OCI-LY7 (cell line): ENCODE measurements around the gene IL11. TPM values are rescaled to one million over a fixed set of nuclear protein-coding genes. Genes with fewer than 3 reads are reported as not detected.

ENCODE experiments used
- BruUV-seq: library from RNA; stranded (reverse); fragments of 400-500 nt; replicated peaks from 2 replicates; lab custom pipeline; 2021; lab: Mats Ljungman, UMichigan
- CTCF ChIA-PET: fragments of 300-600 bp; sonication (Branson Sonifier 250); formaldehyde crosslinking; loops from one replicate; lab custom pipeline; 2022; ENCODE audit warnings: antibody characterized with exemption; ENCODE audit not compliant: unreplicated experiment; lab: Charles Lee
- POLR2A ChIA-PET: fragments of 300-600 bp; sonication (Branson Sonifier 250); formaldehyde crosslinking; loops from one replicate; lab custom pipeline; 2022; ENCODE audit warnings: antibody characterized with exemption; lab: Charles Lee
- DNase-seq: peaks from one replicate; pipeline ENCODE4 v3.0.0-alpha.2; 2015; ENCODE audit warnings: low spot score
- H2AFZ ChIP-seq: fragments of 200-600 bp; sonication (generic), shearing (Covaris generic); 2 replicates; pipeline ENCODE4 v1.6.1; 2014; ENCODE audit warnings: mild to moderate bottlenecking, antibody characterized with exemption, low read length, moderate library complexity
- H3K27ac ChIP-seq: fragments of 200-600 bp; sonication (generic); 2 replicates; pipeline ENCODE4 v1.5.1; 2014; ENCODE audit warnings: mixed run types, low read depth, mild to moderate bottlenecking, moderate library complexity, low read length, inconsistent platforms; ENCODE audit not compliant: poor library complexity, severe bottlenecking
- H3K36me3 ChIP-seq: fragments of 200-600 bp; sonication (generic); 2 replicates; pipeline ENCODE4 v1.6.1; 2014; ENCODE audit warnings: mild to moderate bottlenecking, antibody characterized with exemption, low read length, moderate library complexity, mixed read lengths; ENCODE audit not compliant: insufficient read depth
- H3K4me1 ChIP-seq: fragments of 200-600 bp; sonication (generic); 2 replicates; pipeline ENCODE4 v1.5.1; 2014; ENCODE audit warnings: mild to moderate bottlenecking, low read length; ENCODE audit not compliant: insufficient read depth, poor library complexity, severe bottlenecking
- H3K4me2 ChIP-seq: fragments of 200-600 bp; sonication (generic); 2 replicates; pipeline ENCODE4 v1.6.1; 2014; ENCODE audit warnings: mild to moderate bottlenecking, low read length
- H3K4me3 ChIP-seq: fragments of 200-600 bp; sonication (generic); 2 replicates; pipeline ENCODE4 v1.5.1; 2014; ENCODE audit warnings: mild to moderate bottlenecking, low read depth, low read length; ENCODE audit not compliant: poor library complexity, severe bottlenecking
- H3K79me2 ChIP-seq: fragments of 200-600 bp; sonication (generic); 2 replicates; pipeline ENCODE4 v1.6.1; 2016; ENCODE audit warnings: low read depth, mild to moderate bottlenecking, low read length, moderate library complexity, mixed read lengths; ENCODE audit not compliant: insufficient read depth
- H3K9me2 ChIP-seq: fragments of 200-600 bp; sonication (generic); 2 replicates; pipeline ENCODE4 v1.6.1; 2016; ENCODE audit warnings: mild to moderate bottlenecking, low read length, mixed read lengths; ENCODE audit not compliant: insufficient read depth
- H3K9me3 ChIP-seq: fragments of 200-600 bp; sonication (generic); 2 replicates; pipeline ENCODE4 v1.6.1; 2014; ENCODE audit warnings: mild to moderate bottlenecking, mixed run types, low read length, mixed read lengths
- H4K20me1 ChIP-seq: fragments of 200-600 bp; sonication (generic); 2 replicates; pipeline ENCODE4 v1.6.1; 2014; ENCODE audit warnings: mild to moderate bottlenecking, antibody characterized with exemption, low read length, moderate library complexity, mixed read lengths; ENCODE audit not compliant: insufficient read depth
- CTCF ChIP-seq: fragments of 200-600 bp; sonication (generic); conservative IDR thresholded peaks from 2 replicates; pipeline ENCODE4 v1.5.1; 2014; ENCODE audit warnings: mild to moderate bottlenecking, antibody characterized with exemption, low read length, moderate library complexity, mixed read lengths
- EZH2phosphoT487 ChIP-seq: fragments of 200-600 bp; sonication (generic); IDR thresholded peaks from 2 replicates; pipeline ENCODE4 v1.6.1; 2018; ENCODE audit warnings: low read depth, borderline replicate concordance, mild to moderate bottlenecking, mixed run types, antibody characterized with exemption, low read length, moderate library complexity, mixed read lengths
- intact Hi-C: fragments of 100-400 bp; cut with micrococcal nuclease; formaldehyde crosslinking; loops from one replicate; pipeline ENCODE4 v1.10.0; 2022; ENCODE audit not compliant: unreplicated experiment
- total RNA-seq, 2 experiments: library from RNA; depleted of rRNA in 1 of 2; stranded (reverse); fragments of >200 nt in 1 of 2; shearing (Covaris generic) in 1 of 2; gene quantifications; 2 replicates each; pipeline ENCODE4 v1.2.3, GENCODE V29; 2014 to 2022

The IL11 gene
- total RNA-seq, 2 experiments from 2014 or later: 0.32 to 0.46 TPM

DNA sequence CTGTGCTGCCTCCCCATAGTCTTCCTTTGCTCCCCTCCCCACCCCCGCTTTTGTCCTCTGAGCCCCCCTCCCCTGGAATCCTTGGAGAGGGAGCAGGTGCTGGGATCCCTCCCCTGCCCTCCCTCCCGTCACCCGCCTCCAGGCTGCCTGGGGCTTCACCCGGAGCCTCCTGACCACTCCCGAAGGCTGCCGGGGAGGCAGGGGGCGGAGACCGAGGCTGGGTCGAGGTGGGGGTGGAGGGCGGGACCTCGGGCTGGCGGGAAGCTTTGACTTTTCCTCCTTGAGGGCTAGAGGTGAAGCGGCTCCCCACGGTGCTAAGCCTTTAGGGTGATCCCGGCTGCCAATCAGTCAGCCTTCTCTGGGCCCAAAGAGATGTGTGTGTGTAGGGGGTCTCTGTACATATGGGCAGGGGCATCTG, 29.1 kb downstream of the IL11 start:
- peak; percentile 55 for DNase-seq
- peaks cover 28% of the 10 kb centered on the region for H3K4me1 ChIP-seq
- BruUV-seq: no TSS peak
- no peaks in the 10 kb centered on the region for H4K20me1 ChIP-seq
- CTCF ChIA-PET: no interaction called here
- peak overlapping the region; percentile 89 for H3K4me3 ChIP-seq
- TF ChIP-seq CTCF (no peak), EZH2phosphoT487 (no peak)
- H3K9me2 ChIP-seq: no peaks in the 10 kb centered on the region
- peak overlapping the region; percentile 99 for H3K4me2 ChIP-seq
- no peak overlapping the region for H3K27ac ChIP-seq
- POLR2A ChIA-PET: interaction anchor here (0.6 kb wide), 1 partner anchor 12 kb away, joined by 5 read pairs; no protein-coding TSS in a partner anchor
- no peaks in the 10 kb centered on the region for H3K36me3 ChIP-seq
- H3K9me3 ChIP-seq: no peaks in the 10 kb centered on the region
- intact Hi-C loops: loop anchor here (1.0 kb wide), 1 partner anchor 82 kb away; the partner anchor contains the start of gene PPP6R1
- no peak overlapping the region for H2AFZ ChIP-seq
- H3K79me2 ChIP-seq: no peaks in the 10 kb centered on the region

- H3K36me3 ChIP-seq: no peaks in the 10 kb centered on the region
- ChIA-PET CTCF (no interaction called here), POLR2A (interaction anchor here (0.6 kb wide), 1 partner anchor 13 kb away, joined by 5 read pairs; no protein-coding TSS in a partner anchor)
- no peaks in the 10 kb centered on the region for H3K9me2 ChIP-seq
- H3K9me3 ChIP-seq: no peaks in the 10 kb centered on the region
- no TSS peak for BruUV-seq
- TF ChIP-seq CTCF (peak; percentile 67), EZH2phosphoT487 (no peak)
- no peaks in the 10 kb centered on the region for H4K20me1 ChIP-seq
- intact Hi-C loops: loop anchor here (1.0 kb wide), 1 partner anchor 81 kb away; the partner anchor contains the start of gene PPP6R1
- no peak overlapping the region for H2AFZ ChIP-seq
- no peaks in the 10 kb centered on the region for H3K79me2 ChIP-seq
- no peak overlapping the region for H3K27ac ChIP-seq
- H3K4me2 ChIP-seq: peak overlapping the region; percentile 99
- peaks cover 28% of the 10 kb centered on the region for H3K4me1 ChIP-seq
- H3K4me3 ChIP-seq: peak overlapping the region; percentile 89
- DNase-seq: no peak
Measured at GRCh38 chr19:55340784-55341147, 29.5 kb downstream of the IL11 start.
